ENCODE data around the gene VTI1A. TPM values are rescaled to one million over a fixed set of nuclear protein-coding genes. Genes with fewer than 3 reads are reported as not detected.
"Not testable (repeated sequence)": the region's sequence is repeated elsewhere in the genome, so short reads cannot be mapped to it uniquely, and the experiment has no call there.

The VTI1A gene
- total RNA-seq, 2 experiments from 2014 or later, result 24.9 to 28.4 TPM

GRCh38 chr10:112532956-112533355 lies 85.9 kb downstream of the VTI1A start:
- no peak overlapping the region for H3K27ac Mint-ChIP-seq
- no peaks in the 10 kb centered on the region for H3K9me3 Mint-ChIP-seq
- peaks cover 7% of the 10 kb centered on the region for H3K36me3 Mint-ChIP-seq (ENCODE audit: low read depth)
- H3K27me3 Mint-ChIP-seq (ENCODE audit: low read depth), result no peaks in the 10 kb centered on the region
- intact Hi-C loops (cut with micrococcal nuclease), result loop anchor here (1.0 to 5.0 kb wide), 5 partner anchors 14 to 1149 kb away; no protein-coding TSS in a partner anchor
- peaks cover 28% of the 10 kb centered on the region for H3K4me1 Mint-ChIP-seq (ENCODE audit: low read depth)
- H3K4me3 Mint-ChIP-seq, result no peak overlapping the region
- CTCF ChIA-PET, result interaction anchor here (0.6 kb wide), 1 partner anchor 24 kb away, joined by 3 read pairs; no protein-coding TSS in a partner anchor
- no peak for DNase-seq

GRCh38 chr10:112533916-112534315 lies 86.9 kb downstream of the VTI1A start:
- DNase-seq, result no peak
- CTCF ChIA-PET, result no interaction called here
- intact Hi-C loops (cut with micrococcal nuclease), result loop anchor here (5.0 kb wide), 4 partner anchors 157 to 1148 kb away; no protein-coding TSS in a partner anchor
- peaks cover 16% of the 10 kb centered on the region for H3K36me3 Mint-ChIP-seq (ENCODE audit: low read depth)
- H3K27me3 Mint-ChIP-seq (ENCODE audit: low read depth), result no peaks in the 10 kb centered on the region
- H3K4me1 Mint-ChIP-seq (ENCODE audit: low read depth), result peaks cover 22% of the 10 kb centered on the region
- H3K27ac Mint-ChIP-seq, result no peak overlapping the region
- H3K4me3 Mint-ChIP-seq, result no peak overlapping the region
- no peaks in the 10 kb centered on the region for H3K9me3 Mint-ChIP-seq

GRCh38 chr10:112535531-112535951 lies 88.5 kb downstream of the VTI1A start:
- Mint-ChIP-seq H3K4me3 (no peak overlapping the region), H3K4me1 (ENCODE audit: low read depth) (peaks cover 21% of the 10 kb centered on the region), H3K36me3 (ENCODE audit: low read depth) (peaks cover 28% of the 10 kb centered on the region), H3K27ac (no peak overlapping the region), H3K27me3 (ENCODE audit: low read depth) (no peaks in the 10 kb centered on the region), H3K9me3 (no peaks in the 10 kb centered on the region)
- no peak for DNase-seq
- CTCF ChIA-PET, result no interaction called here
- intact Hi-C loops (cut with micrococcal nuclease), result no loop called here

GRCh38 chr10:112536663-112537062 lies 89.6 kb downstream of the VTI1A start:
- Mint-ChIP-seq H3K4me3 (no peak overlapping the region), H3K27ac (no peak overlapping the region), H3K27me3 (ENCODE audit: low read depth) (no peaks in the 10 kb centered on the region), H3K9me3 (no peaks in the 10 kb centered on the region), H3K4me1 (ENCODE audit: low read depth) (peaks cover 13% of the 10 kb centered on the region), H3K36me3 (ENCODE audit: low read depth) (peaks cover 34% of the 10 kb centered on the region)
- CTCF ChIA-PET, result interaction anchor here (0.6 to 0.7 kb wide), 2 partner anchors 15 to 201 kb away, joined by 4 read pairs; no protein-coding TSS in a partner anchor
- intact Hi-C loops (cut with micrococcal nuclease), result no loop called here
- no peak for DNase-seq

GRCh38 chr10:112538168-112538567 lies 91.2 kb downstream of the VTI1A start:
- intact Hi-C loops (cut with micrococcal nuclease), result no loop called here
- no peak overlapping the region for H3K4me3 Mint-ChIP-seq
- H3K27me3 Mint-ChIP-seq (ENCODE audit: low read depth), result no peaks in the 10 kb centered on the region
- peaks cover 6% of the 10 kb centered on the region for H3K4me1 Mint-ChIP-seq (ENCODE audit: low read depth)
- CTCF ChIA-PET, result no interaction called here
- peaks cover 9% of the 10 kb centered on the region for H3K9me3 Mint-ChIP-seq
- no peak overlapping the region for H3K27ac Mint-ChIP-seq
- DNase-seq, result no peak
- peaks cover 47% of the 10 kb centered on the region for H3K36me3 Mint-ChIP-seq (ENCODE audit: low read depth)

GRCh38 chr10:112539340-112539739 lies 92.3 kb downstream of the VTI1A start:
- H3K27ac Mint-ChIP-seq, result no peak overlapping the region
- intact Hi-C loops (cut with micrococcal nuclease), result no loop called here
- H3K9me3 Mint-ChIP-seq, result peaks cover 9% of the 10 kb centered on the region
- peaks cover 6% of the 10 kb centered on the region for H3K4me1 Mint-ChIP-seq (ENCODE audit: low read depth)
- no peak for DNase-seq
- no peaks in the 10 kb centered on the region for H3K27me3 Mint-ChIP-seq (ENCODE audit: low read depth)
- H3K36me3 Mint-ChIP-seq (ENCODE audit: low read depth), result peaks cover 53% of the 10 kb centered on the region
- no peak overlapping the region for H3K4me3 Mint-ChIP-seq
- CTCF ChIA-PET, result no interaction called here

GRCh38 chr10:112542823-112543222 lies 95.8 kb downstream of the VTI1A start:
- CTCF ChIA-PET; H3K4me3 Mint-ChIP-seq; DNase-seq; intact Hi-C loops (cut with micrococcal nuclease); H3K27ac Mint-ChIP-seq; H3K27me3 Mint-ChIP-seq (ENCODE audit: low read depth); H3K9me3 Mint-ChIP-seq; H3K4me1 Mint-ChIP-seq (ENCODE audit: low read depth): not testable (repeated sequence)
- peaks cover 56% of the 10 kb centered on the region for H3K36me3 Mint-ChIP-seq (ENCODE audit: low read depth)

GRCh38 chr10:112546474-112546873 lies 99.5 kb downstream of the VTI1A start:
- no peak overlapping the region for H3K27ac Mint-ChIP-seq
- CTCF ChIA-PET, result no interaction called here
- intact Hi-C loops (cut with micrococcal nuclease), result no loop called here
- H3K9me3 Mint-ChIP-seq, result peaks cover 9% of the 10 kb centered on the region
- no peaks in the 10 kb centered on the region for H3K27me3 Mint-ChIP-seq (ENCODE audit: low read depth)
- H3K4me1 Mint-ChIP-seq (ENCODE audit: low read depth), result peaks cover 3% of the 10 kb centered on the region
- no peak overlapping the region for H3K4me3 Mint-ChIP-seq
- no peak for DNase-seq
- peaks cover 29% of the 10 kb centered on the region for H3K36me3 Mint-ChIP-seq (ENCODE audit: low read depth)

- no peak for DNase-seq
- Mint-ChIP-seq H3K27me3 (ENCODE audit: low read depth) (no peaks in the 10 kb centered on the region), H3K9me3 (no peaks in the 10 kb centered on the region), H3K36me3 (ENCODE audit: low read depth) (peaks cover 20% of the 10 kb centered on the region), H3K4me3 (no peak overlapping the region), H3K27ac (no peak overlapping the region), H3K4me1 (ENCODE audit: low read depth) (peaks cover 3% of the 10 kb centered on the region)
- CTCF ChIA-PET, result no interaction called here
- intact Hi-C loops (cut with micrococcal nuclease), result no loop called here
These were observed 101.7 kb downstream of the VTI1A start for GRCh38 chr10:112548535-112549276.

GRCh38 chr10:112552593-112553110 lies 105.6 kb downstream of the VTI1A start:
- Mint-ChIP-seq H3K9me3 (no peaks in the 10 kb centered on the region), H3K4me1 (ENCODE audit: low read depth) (peaks cover under 1% of the 10 kb centered on the region)
- CTCF ChIA-PET, result no interaction called here

GRCh38 chr10:112553315-112553714 lies 106.3 kb downstream of the VTI1A start:
- DNase-seq, result no peak
- H3K27me3 Mint-ChIP-seq (ENCODE audit: low read depth), result no peaks in the 10 kb centered on the region
- H3K4me1 Mint-ChIP-seq (ENCODE audit: low read depth), result peaks cover 4% of the 10 kb centered on the region
- no peaks in the 10 kb centered on the region for H3K9me3 Mint-ChIP-seq
- no peak overlapping the region for H3K4me3 Mint-ChIP-seq
- peaks cover 9% of the 10 kb centered on the region for H3K36me3 Mint-ChIP-seq (ENCODE audit: low read depth)
- no peak overlapping the region for H3K27ac Mint-ChIP-seq
- intact Hi-C loops (cut with micrococcal nuclease), result no loop called here
- CTCF ChIA-PET, result no interaction called here

More at GRCh38 chr10:112552593-112553110, 105.6 kb downstream of the VTI1A start:
- H3K36me3 Mint-ChIP-seq (ENCODE audit: low read depth), result peaks cover 11% of the 10 kb centered on the region
- no peaks in the 10 kb centered on the region for H3K27me3 Mint-ChIP-seq (ENCODE audit: low read depth)
- DNase-seq, result no peak
- no peak overlapping the region for H3K4me3 Mint-ChIP-seq
- intact Hi-C loops (cut with micrococcal nuclease), result no loop called here
- H3K27ac Mint-ChIP-seq, result no peak overlapping the region

GRCh38 chr10:112554263-112554662 lies 107.2 kb downstream of the VTI1A start:
- CTCF ChIA-PET, result no interaction called here
- no peaks in the 10 kb centered on the region for H3K9me3 Mint-ChIP-seq
- intact Hi-C loops (cut with micrococcal nuclease), result no loop called here
- DNase-seq, result no peak
- peaks cover 8% of the 10 kb centered on the region for H3K36me3 Mint-ChIP-seq (ENCODE audit: low read depth)
- no peak overlapping the region for H3K4me3 Mint-ChIP-seq
- no peaks in the 10 kb centered on the region for H3K27me3 Mint-ChIP-seq (ENCODE audit: low read depth)
- H3K4me1 Mint-ChIP-seq (ENCODE audit: low read depth), result peaks cover 11% of the 10 kb centered on the region
- H3K27ac Mint-ChIP-seq, result no peak overlapping the region

GRCh38 chr10:112557197-112557596 lies 110.2 kb downstream of the VTI1A start:
- Mint-ChIP-seq H3K27ac (no peak overlapping the region), H3K4me1 (ENCODE audit: low read depth) (peaks cover 15% of the 10 kb centered on the region)
- CTCF ChIA-PET, result no interaction called here

More at GRCh38 chr10:112557197-112557596, 110.2 kb downstream of the VTI1A start:
- intact Hi-C loops (cut with micrococcal nuclease), result no loop called here
- no peak for DNase-seq
- no peaks in the 10 kb centered on the region for H3K9me3 Mint-ChIP-seq
- H3K4me3 Mint-ChIP-seq, result no peak overlapping the region
- no peaks in the 10 kb centered on the region for H3K27me3 Mint-ChIP-seq (ENCODE audit: low read depth)
- peaks cover 5% of the 10 kb centered on the region for H3K36me3 Mint-ChIP-seq (ENCODE audit: low read depth)
